IPS-20b (cell line): Measurements from ENCODE around the gene TP53TG3D.
"Not testable (repeated sequence)": the region's sequence is repeated elsewhere in the genome, so short reads cannot be mapped to it uniquely, and the experiment has no call there.

Experiments used
- H3K27ac ChIP-seq: one replicate; pipeline ENCODE4 v1.5.1; 2013; ENCODE audit warnings: low read length
- H3K27me3 ChIP-seq: 2 replicates; pipeline ENCODE4 v1.6.1; 2013; ENCODE audit warnings: mild to moderate bottlenecking, low read length, inconsistent platforms; ENCODE audit not compliant: insufficient read depth
- H3K36me3 ChIP-seq: 2 replicates; pipeline ENCODE4 v1.6.1; 2013; ENCODE audit warnings: low read depth, mild to moderate bottlenecking, inconsistent platforms, low read length, moderate library complexity; ENCODE audit not compliant: insufficient read depth
- H3K4me1 ChIP-seq: 2 replicates; pipeline ENCODE4 v1.6.1; 2013; ENCODE audit warnings: mild to moderate bottlenecking, control low read depth, inconsistent platforms, low read length, moderate library complexity; ENCODE audit not compliant: insufficient read depth
- H3K4me3 ChIP-seq: 2 replicates; pipeline ENCODE4 v1.5.1; 2013; ENCODE audit warnings: mild to moderate bottlenecking, low read length, inconsistent platforms
- H3K9ac ChIP-seq: 2 replicates; pipeline ENCODE4 v1.6.1; 2013; ENCODE audit warnings: low read depth, mild to moderate bottlenecking, inconsistent platforms, low read length, moderate library complexity
- H3K9me3 ChIP-seq: 2 replicates; pipeline ENCODE4 v1.6.1; 2013; ENCODE audit warnings: mild to moderate bottlenecking, low read depth, low read length, inconsistent platforms; ENCODE audit not compliant: insufficient read depth

TP53TG3D gene

GRCh38 chr16:32252986-32253385 lies at the start of gene TP53TG3D:
TSS of gene TP53TG3D (plus strand) at chr16:32253286. CDS start at chr16:32253354, 68 bp downstream.
- H3K36me3 ChIP-seq, H3K9me3 ChIP-seq, H3K9ac ChIP-seq, H3K27ac ChIP-seq, H3K27me3 ChIP-seq, H3K4me3 ChIP-seq, H3K4me1 ChIP-seq: not testable (repeated sequence)

- not testable (repeated sequence) for H3K4me3 ChIP-seq, H3K9ac ChIP-seq, H3K36me3 ChIP-seq
These were observed 421 bp downstream of the TP53TG3D start for GRCh38 chr16:32253507-32253906.

GRCh38 chr16:32261526-32261925 lies 8.4 kb downstream of the TP53TG3D start:
- H3K27me3 ChIP-seq, H3K9ac ChIP-seq, H3K4me3 ChIP-seq, H3K9me3 ChIP-seq, H3K4me1 ChIP-seq, H3K36me3 ChIP-seq, H3K27ac ChIP-seq: not testable (repeated sequence)

More at GRCh38 chr16:32253507-32253906, 421 bp downstream of the TP53TG3D start:
- not testable (repeated sequence) for H3K27ac ChIP-seq, H3K9me3 ChIP-seq, H3K27me3 ChIP-seq, H3K4me1 ChIP-seq

- H3K9ac ChIP-seq, H3K4me3 ChIP-seq: not testable (repeated sequence)
These were observed 10.5 kb downstream of the TP53TG3D start for GRCh38 chr16:32263552-32263951.

GRCh38 chr16:32281910-32282309 lies 28.8 kb downstream of the TP53TG3D start:
- not testable (repeated sequence) for H3K27ac ChIP-seq, H3K36me3 ChIP-seq, H3K27me3 ChIP-seq, H3K9me3 ChIP-seq, H3K9ac ChIP-seq, H3K4me1 ChIP-seq, H3K4me3 ChIP-seq

More at GRCh38 chr16:32263552-32263951, 10.5 kb downstream of the TP53TG3D start:
- H3K27ac ChIP-seq, H3K27me3 ChIP-seq, H3K36me3 ChIP-seq, H3K4me1 ChIP-seq, H3K9me3 ChIP-seq: not testable (repeated sequence)

GRCh38 chr16:32283024-32283423 lies 29.9 kb downstream of the TP53TG3D start:
- not testable (repeated sequence) for H3K9me3 ChIP-seq, H3K27ac ChIP-seq, H3K9ac ChIP-seq, H3K36me3 ChIP-seq, H3K27me3 ChIP-seq, H3K4me3 ChIP-seq, H3K4me1 ChIP-seq

GRCh38 chr16:32283917-32284495 lies 30.9 kb downstream of the TP53TG3D start:
- not testable (repeated sequence) for H3K27ac ChIP-seq, H3K4me1 ChIP-seq, H3K36me3 ChIP-seq, H3K9me3 ChIP-seq, H3K9ac ChIP-seq, H3K27me3 ChIP-seq, H3K4me3 ChIP-seq

- not testable (repeated sequence) for H3K4me3 ChIP-seq, H3K27me3 ChIP-seq, H3K27ac ChIP-seq, H3K9ac ChIP-seq, H3K9me3 ChIP-seq, H3K36me3 ChIP-seq, H3K4me1 ChIP-seq
These were observed 32.0 kb downstream of the TP53TG3D start for GRCh38 chr16:32284800-32285796.

- not testable (repeated sequence) for H3K9ac ChIP-seq, H3K27ac ChIP-seq, H3K36me3 ChIP-seq, H3K27me3 ChIP-seq, H3K4me3 ChIP-seq, H3K9me3 ChIP-seq, H3K4me1 ChIP-seq
These were observed 33.1 kb downstream of the TP53TG3D start for GRCh38 chr16:32286193-32286592.

- not testable (repeated sequence) for H3K9ac ChIP-seq, H3K9me3 ChIP-seq, H3K27me3 ChIP-seq, H3K4me3 ChIP-seq, H3K4me1 ChIP-seq, H3K27ac ChIP-seq, H3K36me3 ChIP-seq
These were observed 34.7 kb downstream of the TP53TG3D start for GRCh38 chr16:32287743-32288142.

- H3K36me3 ChIP-seq, H3K4me3 ChIP-seq, H3K4me1 ChIP-seq, H3K27ac ChIP-seq, H3K9ac ChIP-seq, H3K9me3 ChIP-seq, H3K27me3 ChIP-seq: not testable (repeated sequence)
These were observed 36.1 kb downstream of the TP53TG3D start for GRCh38 chr16:32289197-32289596.

GRCh38 chr16:32302776-32303175 lies 49.7 kb downstream of the TP53TG3D start:
- H3K9me3 ChIP-seq, H3K4me1 ChIP-seq, H3K27ac ChIP-seq, H3K9ac ChIP-seq, H3K27me3 ChIP-seq, H3K36me3 ChIP-seq, H3K4me3 ChIP-seq: not testable (repeated sequence)
